Occipital lobe (tissue), 2 donors: Measurements from ENCODE around the gene ZNF804A. TPM values are rescaled to one million over a fixed set of nuclear protein-coding genes. Genes with fewer than 3 reads are reported as not detected.

Experiments
- DNase-seq: peaks from one replicate; lab custom pipeline; 2025; lab: John Stamatoyannopoulos, UW
- total RNA-seq: library from RNA; depleted of rRNA; stranded (reverse); fragments of >200 nt; gene quantifications from one replicate; pipeline ENCODE4 v1.2.3, GENCODE V29; 2014

The ZNF804A gene
- 15.6 TPM for total RNA-seq

DNA sequence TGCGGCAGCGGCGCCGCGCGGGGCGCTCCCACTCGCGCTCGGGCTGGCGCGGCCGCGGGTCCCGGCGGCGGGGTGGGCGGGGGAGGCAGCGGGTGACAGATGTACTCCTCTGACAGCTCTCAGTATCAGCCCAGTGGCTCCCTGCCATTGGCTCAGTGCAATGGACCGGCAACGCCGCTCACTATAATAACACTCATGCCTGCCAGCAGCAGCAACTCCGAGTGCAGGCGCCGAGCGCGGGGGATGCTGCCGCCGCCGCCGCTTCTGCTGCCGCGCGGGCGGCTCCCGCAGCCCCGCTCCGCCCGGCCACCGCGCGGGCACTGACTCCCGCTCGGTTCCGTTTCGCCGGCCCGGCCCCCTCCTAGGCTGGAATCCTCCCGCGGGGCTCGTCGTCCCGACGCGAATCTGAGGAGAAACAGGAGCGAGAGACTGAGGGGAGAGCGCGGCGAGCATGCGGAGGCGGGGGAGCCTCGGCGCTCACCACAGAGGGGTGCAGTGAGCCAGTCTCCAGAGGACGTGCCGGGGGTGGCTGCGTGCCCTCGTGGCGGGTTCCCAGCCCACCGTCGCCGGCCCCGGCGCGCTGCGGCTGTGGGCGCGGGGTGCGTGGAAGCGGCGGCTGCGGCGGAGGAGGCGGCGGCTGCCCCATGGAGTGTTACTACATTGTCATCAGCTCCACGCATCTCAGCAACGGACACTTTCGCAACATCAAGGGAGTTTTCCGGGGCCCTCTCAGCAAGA lies at the start of gene ZNF804A:
Gene ZNF804A (plus strand): TSS at position 214 of the 738 bp plus-strand sequence. CDS start 431 bp downstream, at position 645.
- DNase-seq: peak; percentile 69

DNA sequence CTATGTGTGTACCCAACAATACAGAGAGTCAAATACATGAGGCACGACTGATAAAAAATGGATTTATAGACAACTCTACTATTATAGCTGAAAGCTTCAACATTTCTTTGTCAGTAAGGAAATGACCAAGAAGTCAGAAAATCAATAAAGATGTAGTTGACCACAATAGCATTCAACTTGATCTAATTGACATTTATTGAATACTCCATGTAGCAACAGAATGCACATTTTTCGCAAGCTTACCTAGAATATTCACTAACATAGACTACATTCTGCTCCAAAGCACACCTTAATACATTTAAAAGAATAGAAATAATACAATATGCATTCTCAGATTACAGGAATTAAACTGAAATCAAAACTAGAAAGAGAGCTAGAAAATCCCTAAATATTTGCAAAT lies 49.2 kb upstream of the ZNF804A start:
- DNase-seq: no peak

DNA sequence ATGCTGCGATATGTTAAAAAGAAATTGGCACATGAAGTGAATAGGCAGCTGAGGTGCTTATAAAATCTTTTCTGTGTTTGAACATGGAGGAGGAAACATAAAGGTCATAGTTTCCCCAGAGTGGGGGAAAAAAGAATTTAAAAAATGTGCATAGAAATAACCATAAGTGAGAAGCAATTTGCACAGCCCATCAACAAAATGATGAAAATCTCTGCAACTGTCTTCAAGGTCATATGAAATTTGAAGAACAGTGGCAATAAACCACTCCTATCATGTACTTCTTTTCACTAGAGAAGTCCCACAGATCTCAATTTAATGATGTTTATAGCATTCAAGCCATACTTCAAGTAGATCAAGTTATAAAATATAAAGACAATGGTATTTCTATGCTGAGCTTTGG lies 46.7 kb upstream of the ZNF804A start:
- no peak for DNase-seq

DNA sequence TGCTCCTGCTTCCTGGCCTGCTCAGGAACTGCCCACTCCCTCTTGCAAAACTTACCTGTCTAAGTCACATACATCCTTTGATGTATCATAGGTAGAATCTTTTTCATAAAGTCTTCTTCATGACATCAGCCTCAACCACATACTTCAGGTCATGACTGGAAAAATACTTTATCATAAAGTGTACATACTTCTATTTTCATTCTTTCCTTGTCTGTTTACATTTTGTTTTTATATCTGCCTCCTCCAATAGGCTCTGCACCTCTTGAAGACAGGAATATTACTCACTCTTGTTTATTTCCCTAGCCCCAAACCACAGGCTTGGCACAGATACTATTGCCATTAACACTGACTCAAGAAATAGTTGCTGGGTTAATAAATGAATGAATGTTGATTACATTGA lies 43.6 kb upstream of the ZNF804A start:
- no peak for DNase-seq

DNA sequence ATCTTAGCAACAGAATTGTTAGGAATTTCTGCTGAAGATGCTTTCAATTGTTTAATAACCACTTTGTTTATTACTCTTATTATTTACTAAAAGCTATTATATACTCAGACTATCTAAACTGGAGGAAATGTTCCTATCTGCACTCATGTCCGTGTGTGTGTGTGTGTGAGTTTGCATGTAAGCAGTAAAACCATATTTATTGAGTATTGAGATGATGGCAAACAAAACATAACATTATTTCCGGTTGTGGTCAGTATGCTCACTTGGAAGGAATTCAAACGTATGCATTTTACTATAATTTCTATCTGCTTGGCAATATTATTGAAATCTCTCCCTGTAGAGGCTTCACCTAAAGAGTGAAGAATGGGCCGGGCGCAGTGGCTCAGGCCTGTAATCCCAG lies 43.0 kb upstream of the ZNF804A start:
- DNase-seq: no peak

DNA sequence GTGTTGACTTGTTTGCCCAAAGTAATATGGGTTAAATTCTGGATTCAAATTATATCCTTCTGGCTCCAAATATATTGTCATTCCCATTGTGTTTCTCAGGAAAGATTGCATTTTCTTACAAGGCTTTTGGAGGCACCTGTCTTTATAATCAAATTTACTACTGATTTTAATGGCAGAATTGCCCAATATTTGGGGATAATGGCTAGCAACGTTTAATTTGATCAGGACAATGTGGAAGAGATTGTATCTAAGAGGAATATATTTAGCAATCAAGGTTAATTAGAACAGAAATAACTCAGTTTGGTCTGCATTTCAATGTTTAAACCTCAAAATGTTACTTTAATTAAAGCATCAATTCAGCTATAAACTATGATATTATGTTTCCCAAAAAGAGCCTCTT lies 41.7 kb upstream of the ZNF804A start:
- DNase-seq: no peak

DNA sequence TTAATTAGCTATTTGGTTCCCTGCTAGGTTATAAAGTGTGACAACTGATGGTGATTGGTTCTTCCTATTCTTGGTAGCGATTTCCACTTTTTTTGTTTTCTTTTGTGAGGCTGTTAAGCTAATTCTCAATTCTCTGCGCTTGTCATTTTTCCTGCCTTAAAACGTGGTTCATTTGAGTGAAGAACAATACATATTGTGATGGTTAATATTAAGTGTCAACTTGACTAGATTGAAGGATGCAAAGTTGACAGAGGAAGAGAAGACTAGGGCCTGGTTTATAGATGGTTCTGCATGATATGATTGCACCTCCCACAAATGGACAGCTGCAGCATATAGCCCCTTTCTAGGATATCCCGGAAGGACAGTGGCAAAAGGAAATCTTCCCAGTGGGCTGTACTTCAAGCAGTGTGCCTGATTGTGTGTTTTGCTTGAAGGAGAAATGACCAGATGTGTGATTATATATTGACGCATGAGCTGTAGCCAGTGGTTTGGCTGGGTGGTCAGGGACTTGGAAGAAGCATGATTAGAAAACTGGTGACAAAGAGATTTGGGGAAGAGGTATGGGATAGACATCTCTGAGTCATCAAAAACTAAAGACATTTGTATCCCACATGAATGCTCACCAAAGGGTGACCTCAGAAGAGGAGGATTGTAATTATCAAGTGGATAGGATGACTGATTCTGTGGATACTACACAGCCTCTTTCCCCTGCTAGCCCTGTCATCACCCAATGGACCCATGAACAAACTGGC lies 39.4 kb upstream of the ZNF804A start:
- DNase-seq: no peak

DNA sequence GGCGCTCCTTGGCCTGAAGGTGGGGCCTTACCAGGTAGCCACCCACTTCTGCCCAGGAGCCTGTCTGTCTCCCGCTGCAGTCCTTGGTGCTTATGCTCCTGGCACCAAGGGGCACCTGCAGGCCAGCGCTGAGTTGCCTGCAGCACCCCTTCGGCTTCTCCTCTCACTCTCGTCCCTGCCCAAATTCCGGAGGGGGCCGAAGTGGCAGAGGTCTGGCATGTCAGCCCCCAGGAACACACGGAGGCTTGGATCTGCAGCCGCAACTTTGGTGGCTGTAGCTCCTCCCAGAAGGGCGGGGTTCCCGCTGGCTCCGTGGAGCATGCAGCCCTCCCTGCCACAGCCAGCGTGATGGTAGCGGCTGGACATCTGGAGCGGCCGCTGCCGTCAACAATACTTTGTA lies 37.7 kb upstream of the ZNF804A start:
- no peak for DNase-seq

DNA sequence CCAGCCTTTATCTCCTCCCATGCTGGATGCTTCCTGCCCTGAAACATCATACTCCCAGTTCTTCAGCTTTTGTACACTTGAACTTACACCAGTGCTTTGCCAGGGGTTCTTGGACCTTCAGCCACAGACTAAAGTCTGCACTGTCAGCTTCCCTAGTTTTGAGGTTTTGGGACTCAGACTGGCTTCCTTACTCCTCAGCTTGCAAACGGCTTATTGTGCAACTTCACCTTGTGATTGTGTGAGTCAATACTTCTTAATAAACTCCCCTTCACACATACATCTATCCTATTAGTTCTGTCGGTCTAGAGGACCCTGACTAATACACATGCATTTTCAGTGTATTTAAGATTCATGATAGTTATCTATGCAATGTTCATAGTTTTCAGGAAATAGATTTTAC lies 35.8 kb upstream of the ZNF804A start:
- DNase-seq: no peak

DNA sequence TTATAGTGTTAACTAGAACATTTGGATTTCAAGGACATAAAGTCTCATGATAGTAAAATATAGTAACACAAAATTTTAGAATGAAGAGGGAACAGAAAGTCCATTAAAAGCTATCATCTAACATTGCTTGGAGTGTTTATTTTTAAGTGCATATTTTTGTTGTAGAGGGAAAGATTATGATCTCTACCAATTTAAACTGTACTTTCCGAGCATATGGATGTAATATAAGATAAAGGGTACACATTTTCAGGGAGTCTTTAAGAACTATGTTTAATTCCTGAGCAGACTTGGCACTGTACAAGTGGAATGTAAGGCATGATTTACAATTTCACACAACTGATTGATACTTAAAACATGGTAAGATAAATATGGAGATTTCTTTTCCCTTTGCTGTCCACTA lies 34.2 kb upstream of the ZNF804A start:
- DNase-seq: no peak

DNA sequence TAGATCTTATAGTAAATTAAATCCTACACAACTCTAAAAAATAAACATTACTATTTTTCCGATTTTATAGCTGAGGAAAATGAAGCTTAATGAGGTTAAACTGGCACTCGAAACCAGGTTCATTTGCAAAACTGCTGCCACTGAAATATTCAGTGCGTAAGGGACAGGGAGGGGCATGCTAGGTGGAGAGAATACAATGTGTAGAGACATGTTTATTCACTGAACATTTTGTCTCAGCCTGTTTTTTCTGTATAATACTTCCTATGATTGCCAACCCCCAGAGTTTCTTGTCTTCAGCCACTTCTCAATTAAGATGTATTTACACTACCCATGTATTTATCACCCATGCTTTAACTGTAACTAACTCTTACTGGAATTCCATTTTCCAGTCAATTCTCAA lies 31.6 kb upstream of the ZNF804A start:
- no peak for DNase-seq

DNA sequence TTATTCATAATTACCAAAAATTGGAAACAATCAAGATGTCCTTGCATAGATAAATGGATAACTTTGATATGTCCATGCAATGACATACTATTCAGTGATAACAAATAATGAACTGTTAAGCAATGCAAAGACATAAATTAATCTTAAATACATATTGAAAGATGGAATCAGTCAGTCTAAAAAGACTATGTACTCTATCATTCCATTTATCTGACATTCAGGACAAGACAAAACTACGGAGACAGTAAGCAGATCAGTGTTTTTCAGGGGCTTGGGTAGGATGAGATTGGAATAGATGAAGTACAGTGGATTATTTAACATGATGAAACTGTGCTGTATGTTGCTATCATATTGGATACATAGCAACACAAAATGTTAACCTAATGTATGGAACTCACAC lies 21.3 kb upstream of the ZNF804A start:
- no peak for DNase-seq

DNA sequence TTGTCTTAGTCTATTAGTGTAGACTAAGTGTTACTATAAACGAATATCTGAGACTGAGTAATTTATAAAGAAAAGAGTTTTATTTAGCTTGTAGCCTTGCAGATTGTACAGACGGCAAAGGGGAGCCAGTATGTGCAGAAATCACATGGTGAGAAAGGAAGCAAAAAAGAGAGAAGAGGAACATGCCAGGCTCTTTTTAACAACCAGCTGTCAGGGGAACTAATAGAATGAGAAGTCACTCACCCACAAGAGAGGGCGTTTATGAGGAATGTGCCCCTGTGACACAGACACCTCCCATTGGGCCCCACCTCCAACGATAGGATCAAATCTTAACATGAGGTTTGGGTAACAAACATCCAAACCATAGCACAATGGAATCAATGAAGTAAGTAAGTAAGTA lies 20.6 kb upstream of the ZNF804A start:
- no peak for DNase-seq

DNA sequence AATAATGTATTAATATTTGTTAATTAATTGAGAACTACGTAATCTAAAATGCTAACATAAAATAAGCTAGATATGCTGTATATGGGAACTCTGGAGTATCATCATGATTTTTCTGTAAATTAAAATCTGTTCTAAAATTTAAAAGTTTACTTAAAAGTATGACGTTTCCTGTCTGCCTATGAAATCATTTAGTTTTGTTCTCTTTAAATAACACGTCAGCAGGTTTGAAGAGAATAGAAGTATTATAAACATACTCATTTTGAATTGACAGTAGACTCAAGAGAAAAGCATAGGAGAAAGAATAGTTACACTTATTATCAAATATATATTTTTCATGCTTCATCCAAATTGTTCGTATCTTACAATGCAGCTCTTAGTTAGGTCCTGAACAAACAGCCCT lies 19.1 kb upstream of the ZNF804A start:
- no peak for DNase-seq

DNA sequence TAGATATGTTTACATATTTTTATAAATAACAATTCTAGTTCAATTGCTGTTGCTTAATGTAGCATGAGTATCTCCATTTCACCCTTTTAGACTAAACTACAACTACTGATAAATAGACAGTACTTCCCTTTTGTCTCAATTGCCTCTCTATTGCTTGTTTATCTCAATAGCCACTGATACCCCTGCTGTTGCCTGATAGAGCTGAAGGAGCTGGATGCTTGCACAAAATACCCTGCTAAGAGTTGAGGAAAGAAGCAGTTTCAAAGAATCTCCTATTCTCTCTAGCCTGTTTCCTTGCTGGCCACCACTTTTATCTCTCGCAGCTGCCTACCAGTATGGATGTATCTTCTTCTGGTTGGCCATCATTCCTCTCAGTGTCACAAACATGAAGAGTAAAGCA lies 16.9 kb upstream of the ZNF804A start:
- no peak for DNase-seq

DNA sequence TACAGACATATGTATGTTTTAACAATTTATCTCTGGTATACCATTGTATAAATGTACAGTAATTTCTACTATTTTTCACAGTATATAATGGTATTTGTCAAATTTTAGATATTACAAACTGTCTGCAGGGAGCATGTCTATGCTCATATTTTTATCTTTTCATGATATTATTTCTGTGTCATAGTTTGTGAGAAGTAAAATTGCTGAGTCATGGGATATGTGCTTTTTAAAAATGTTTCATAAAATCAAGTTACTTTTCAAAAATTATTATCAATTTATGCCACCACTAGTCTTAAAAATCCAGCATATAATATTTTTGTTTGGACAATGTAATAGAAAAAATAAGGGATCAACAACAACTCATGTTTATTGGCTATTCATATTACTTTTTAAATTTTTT lies 9.1 kb upstream of the ZNF804A start:
- DNase-seq: no peak

DNA sequence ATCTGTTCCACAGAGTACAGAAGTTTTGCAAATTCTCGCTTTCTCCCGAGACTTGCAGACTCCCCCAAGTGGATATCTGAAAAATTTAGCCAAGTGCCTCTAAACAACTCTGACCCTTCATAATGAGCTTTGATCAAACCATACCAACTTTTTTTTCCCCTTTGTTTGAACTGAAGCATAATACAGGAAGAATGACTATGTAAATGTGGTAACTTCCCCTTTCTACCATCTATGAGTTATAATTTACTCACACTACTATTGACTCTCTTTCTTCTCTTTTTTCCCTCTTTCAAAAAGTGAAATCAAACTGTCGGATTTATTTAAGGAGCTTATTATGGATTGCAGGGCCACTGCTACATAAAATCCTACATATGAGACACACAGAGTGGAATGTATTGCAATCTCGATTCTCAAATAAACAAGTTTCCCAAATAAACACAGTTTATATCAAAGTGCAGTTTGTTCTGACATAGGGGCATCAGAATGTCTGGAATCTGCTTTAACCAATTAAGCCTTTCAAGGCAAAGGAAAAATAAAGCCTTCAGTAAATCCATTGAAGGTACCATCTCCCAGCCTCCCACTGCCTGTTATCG lies 1.4 kb upstream of the ZNF804A start:
- no peak for DNase-seq

DNA sequence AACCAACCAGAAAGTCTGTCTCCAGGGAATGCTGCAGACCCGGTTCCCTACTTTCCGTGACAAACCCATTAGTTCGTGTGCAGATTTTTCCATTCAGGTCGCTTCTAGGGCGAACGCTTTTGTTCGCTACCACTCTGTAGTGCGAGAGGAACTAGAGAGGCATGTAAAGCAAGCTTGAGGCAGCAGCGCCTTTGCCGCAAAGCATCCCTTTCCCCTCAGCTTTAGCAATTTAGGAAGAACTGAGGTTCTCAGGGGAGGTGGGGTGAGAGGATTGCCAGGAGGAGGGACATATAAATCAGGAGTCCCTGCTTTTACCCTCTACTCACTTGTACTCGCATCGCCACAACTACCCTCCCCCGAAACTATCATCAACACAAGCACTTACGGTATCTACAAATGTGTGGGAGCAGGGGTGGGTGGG lies 748 bp upstream of the ZNF804A start:
- peak; percentile 22 for DNase-seq

DNA sequence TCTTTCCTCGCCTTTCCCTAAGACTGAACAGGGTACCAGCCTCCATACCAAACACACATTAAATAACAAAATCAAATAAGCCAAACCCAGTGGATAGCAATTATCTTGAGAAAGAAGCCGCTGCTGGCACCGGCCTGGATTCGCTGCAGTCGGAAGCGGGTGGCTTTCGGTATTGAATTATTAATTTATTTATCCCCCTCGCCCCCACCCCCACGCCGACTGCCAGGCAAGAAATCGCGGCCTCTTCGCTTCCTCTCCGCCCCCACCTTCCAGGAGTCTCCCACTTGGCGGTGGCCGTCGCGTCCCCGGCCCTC lies 370 bp upstream of the ZNF804A start:
- DNase-seq: no peak

DNA sequence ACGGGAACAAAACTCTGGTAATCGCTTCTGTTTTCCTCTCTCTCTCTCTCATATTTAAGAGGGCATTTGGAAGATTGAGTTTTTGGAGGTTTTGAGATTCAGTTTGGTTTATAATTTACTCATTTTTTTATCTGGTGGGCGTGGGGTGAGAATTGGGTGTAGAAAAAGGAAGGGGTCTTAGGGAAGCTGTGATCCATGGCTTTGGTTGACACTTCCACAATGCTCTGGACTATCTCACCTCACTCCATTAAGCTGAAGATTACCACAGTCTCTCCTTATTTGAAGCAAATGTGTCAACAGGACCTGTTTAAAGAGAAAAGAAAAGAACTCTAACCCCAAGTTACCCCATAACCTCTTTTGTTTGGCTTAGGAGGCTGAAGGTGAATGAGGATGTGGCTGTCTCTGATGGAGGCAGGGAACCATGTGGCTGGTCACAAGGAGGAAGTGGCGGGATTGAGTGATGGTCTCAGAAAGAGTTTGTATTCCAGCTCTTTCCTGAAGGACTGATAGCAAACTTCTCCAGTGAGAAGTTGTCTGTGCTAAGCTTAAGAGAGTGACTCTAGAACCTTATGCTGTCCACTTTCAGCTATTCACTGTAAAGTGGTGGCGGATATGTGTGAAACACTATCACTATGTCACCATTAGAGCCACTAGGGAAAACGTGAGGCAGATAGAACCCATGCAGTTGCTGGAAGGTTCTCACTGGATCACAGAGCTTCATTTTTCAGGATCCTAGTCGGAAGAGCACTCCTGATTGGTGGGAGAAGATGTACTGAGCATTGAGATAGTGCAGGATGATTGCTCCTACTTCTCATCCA lies 934 bp downstream of the ZNF804A start:
- DNase-seq: no peak

DNA sequence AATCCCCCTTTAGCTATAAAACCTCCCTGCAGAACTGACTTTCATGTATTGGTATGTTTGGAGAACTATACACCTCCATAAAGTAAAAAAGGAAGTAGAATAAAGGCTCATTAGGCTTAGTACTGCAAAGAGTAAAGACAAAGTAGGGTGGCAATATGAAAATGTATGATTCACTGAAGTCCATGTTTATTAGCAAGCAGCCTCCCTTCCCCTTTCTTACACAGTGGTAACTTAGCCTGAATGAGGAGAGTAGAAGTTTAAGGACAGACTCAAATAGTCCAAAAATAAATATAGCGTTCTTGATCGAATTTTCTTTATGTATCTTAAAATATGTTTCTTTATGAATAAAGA lies 1.5 kb downstream of the ZNF804A start:
- no peak for DNase-seq

DNA sequence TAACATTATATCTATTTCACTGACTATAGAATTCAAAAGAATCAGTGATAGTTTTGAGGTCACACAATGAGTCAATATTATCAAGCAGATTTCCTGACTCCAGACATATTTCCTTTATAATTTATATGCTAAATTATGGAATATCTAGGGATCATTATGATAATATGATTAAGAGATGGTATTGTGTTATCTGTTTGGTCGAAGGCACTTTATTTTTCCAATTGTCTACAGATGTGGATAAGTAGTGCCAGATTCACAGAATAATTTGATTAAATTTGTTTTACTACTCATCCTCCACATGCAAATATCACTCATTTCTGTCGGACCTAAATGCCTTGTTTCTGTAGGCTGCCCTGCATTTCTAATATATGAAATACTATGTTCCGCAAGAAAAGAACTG lies 4.4 kb downstream of the ZNF804A start:
- no peak for DNase-seq
